Inflammatory macrophage treated with lipopolysaccharide for 4 hours (primary cell): ENCODE data around the gene KLK10.

ENCODE experiments used
- DNase-seq: peaks from one replicate; pipeline ENCODE4 v3.0.0-alpha.2; 2020

Gene KLK10

GRCh38 chr19:51025809-51026553 lies 6.5 kb upstream of the KLK10 start:
- no peak for DNase-seq

GRCh38 chr19:51025401-51025800 lies 5.9 kb upstream of the KLK10 start:
- DNase-seq: no peak

- DNase-seq: no peak
Observed at GRCh38 chr19:51024924-51025323, 5.4 kb upstream of the KLK10 start.

- no peak for DNase-seq
Observed at GRCh38 chr19:51023946-51024345, 4.4 kb upstream of the KLK10 start.

- DNase-seq: no peak
Observed at GRCh38 chr19:51022526-51022925, 3.0 kb upstream of the KLK10 start.

- peak; percentile 54 for DNase-seq
Observed at GRCh38 chr19:51020988-51021651, 1.6 kb upstream of the KLK10 start.

- DNase-seq: peak; percentile 4
Observed at GRCh38 chr19:51018745-51019543, 565 bp downstream of the KLK10 start.

- peak; percentile 54 for DNase-seq
Observed at GRCh38 chr19:51016798-51017683, 2.5 kb downstream of the KLK10 start.

- DNase-seq: no peak
Observed at GRCh38 chr19:51015691-51016267, 3.7 kb downstream of the KLK10 start.

GRCh38 chr19:51014242-51014641 lies 5.3 kb downstream of the KLK10 start:
- no peak for DNase-seq

- no peak for DNase-seq
Observed at GRCh38 chr19:51012661-51013190, 6.8 kb downstream of the KLK10 start.

- DNase-seq: no peak
Observed at GRCh38 chr19:51010066-51010795, 9.3 kb downstream of the KLK10 start.

- no peak for DNase-seq
Observed at GRCh38 chr19:51009061-51009891, 10.2 kb downstream of the KLK10 start.

- DNase-seq: no peak
Observed at GRCh38 chr19:51007488-51007887, 12.0 kb downstream of the KLK10 start.

GRCh38 chr19:51006406-51006805 lies 13.1 kb downstream of the KLK10 start:
- no peak for DNase-seq

- no peak for DNase-seq
Observed at GRCh38 chr19:51005248-51005647, 14.3 kb downstream of the KLK10 start.

GRCh38 chr19:51003316-51003715 lies 16.2 kb downstream of the KLK10 start:
- no peak for DNase-seq

GRCh38 chr19:51002542-51003311 lies 16.8 kb downstream of the KLK10 start:
- DNase-seq: peak; percentile 40

GRCh38 chr19:51002089-51002532 lies 17.4 kb downstream of the KLK10 start:
- no peak for DNase-seq
